ENCODE measurements around the gene GPR146.
"Not testable (repeated sequence)": the region's sequence is repeated elsewhere in the genome, so short reads cannot be mapped to it uniquely, and the experiment has no call there.

GPR146 gene

DNA sequence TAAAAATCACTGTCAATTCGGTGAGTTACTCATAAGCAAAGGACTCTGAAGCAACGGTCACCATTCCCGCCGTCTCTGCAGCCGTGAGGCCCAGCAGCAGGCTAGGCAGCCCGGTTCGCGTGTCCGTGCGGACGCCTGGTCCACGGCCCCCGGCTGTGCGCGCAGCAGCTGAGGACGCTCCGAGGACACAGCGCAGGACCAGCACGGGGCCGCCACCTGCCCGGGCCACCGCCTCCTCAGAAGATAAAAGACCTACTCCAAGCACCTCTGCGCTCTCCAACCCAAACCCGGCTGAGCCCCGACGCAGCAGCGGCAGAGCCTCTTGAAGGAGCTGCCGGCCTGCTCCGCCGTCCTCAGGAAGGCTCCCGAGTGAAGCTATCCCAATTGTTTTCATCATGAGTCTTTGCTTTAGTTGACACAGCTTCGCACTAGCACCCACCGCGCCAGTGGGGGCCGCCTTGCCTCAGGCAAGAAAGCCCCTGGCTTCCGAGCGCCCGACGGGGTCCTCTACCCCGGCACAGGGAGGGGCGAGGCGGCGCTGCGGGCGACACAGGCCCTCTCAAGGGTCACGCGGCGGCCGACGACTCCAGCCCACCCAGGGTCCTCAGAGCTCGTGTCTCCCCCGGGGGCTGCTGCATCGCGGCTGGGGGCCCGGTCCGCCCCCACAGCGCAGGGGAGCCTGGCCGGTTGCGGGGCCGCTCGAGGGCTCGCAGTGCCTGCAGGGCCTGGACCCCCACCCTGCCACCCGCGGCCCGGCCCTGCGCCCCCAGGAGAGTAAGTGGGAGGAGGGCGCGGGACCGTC is 16.9 kb upstream of the GPR146 start:
- H3K9me3 ChIP-seq (ENCODE audit: control insufficient read depth, insufficient read depth, low read depth, low read length): no peaks in the 10 kb centered on the region
- no peak overlapping the region for H3K27ac ChIP-seq (ENCODE audit: low read depth, low read length)
- H3K27me3 ChIP-seq (ENCODE audit: control insufficient read depth, insufficient read depth, low read length): peaks cover 11% of the 10 kb centered on the region; the same call in 1 of the 2 replicates
- peak overlapping the region; percentile 4 for H3K9ac ChIP-seq (ENCODE audit: low read length)
- peaks cover 12% of the 10 kb centered on the region for H3K4me1 ChIP-seq (ENCODE audit: control insufficient read depth, insufficient read depth, low read length)
- H3K4me3 ChIP-seq (ENCODE audit: low read depth, low read length): peak overlapping the region; percentile 48
- H3K36me3 ChIP-seq (ENCODE audit: control insufficient read depth, insufficient read depth, low read length): peaks cover 11% of the 10 kb centered on the region; the same call in 1 of the 2 replicates

DNA sequence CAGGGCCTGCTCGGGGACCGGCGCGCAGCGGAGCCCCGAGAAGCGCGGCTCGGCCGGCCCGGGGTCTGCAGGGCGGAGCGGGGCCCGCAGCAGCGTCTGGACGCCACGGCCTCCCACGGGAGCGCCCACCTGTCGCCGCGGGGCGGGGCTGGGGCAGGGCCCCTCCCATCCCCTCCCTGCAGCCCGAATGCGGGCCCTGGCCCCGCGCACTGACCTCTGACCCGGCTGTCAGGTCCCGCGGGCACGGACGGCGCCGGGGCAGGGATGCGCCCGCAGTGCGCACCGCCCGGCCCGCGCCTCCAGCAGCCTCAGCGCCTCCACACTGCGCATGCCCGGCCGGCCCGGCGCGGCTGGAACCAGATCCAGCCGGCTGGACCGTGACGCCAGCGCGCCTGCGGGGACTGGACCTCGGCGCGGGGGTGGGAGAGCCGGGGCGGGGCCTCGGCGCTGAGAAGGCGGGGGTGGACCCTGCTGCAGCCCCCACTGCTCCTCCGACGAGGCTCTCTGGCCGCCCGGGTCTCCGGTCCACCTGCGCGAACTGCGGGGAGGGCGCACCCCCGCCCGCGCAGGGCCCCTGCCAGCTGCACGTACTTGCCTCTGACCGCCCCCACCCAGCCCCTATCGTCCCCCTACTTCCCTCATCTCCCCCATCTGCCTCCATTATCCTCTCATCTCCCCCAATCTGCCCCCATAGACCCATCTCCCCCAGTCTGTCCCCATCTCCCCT is 16.1 kb upstream of the GPR146 start:
- Histone ChIP-seq H3K4me1 (ENCODE audit: control insufficient read depth, insufficient read depth, low read length) (peaks cover 12% of the 10 kb centered on the region), H3K9me3 (ENCODE audit: control insufficient read depth, insufficient read depth, low read depth, low read length) (no peaks in the 10 kb centered on the region), H3K4me3 (ENCODE audit: low read depth, low read length) (peak overlapping the region; percentile 48), H3K27ac (ENCODE audit: low read depth, low read length) (no peak overlapping the region), H3K36me3 (ENCODE audit: control insufficient read depth, insufficient read depth, low read length) (peaks cover 11% of the 10 kb centered on the region; the same call in 1 of the 2 replicates), H3K27me3 (ENCODE audit: control insufficient read depth, insufficient read depth, low read length) (peaks cover 11% of the 10 kb centered on the region; the same call in 1 of the 2 replicates), H3K9ac (ENCODE audit: low read length) (peak overlapping the region; percentile 4)

DNA sequence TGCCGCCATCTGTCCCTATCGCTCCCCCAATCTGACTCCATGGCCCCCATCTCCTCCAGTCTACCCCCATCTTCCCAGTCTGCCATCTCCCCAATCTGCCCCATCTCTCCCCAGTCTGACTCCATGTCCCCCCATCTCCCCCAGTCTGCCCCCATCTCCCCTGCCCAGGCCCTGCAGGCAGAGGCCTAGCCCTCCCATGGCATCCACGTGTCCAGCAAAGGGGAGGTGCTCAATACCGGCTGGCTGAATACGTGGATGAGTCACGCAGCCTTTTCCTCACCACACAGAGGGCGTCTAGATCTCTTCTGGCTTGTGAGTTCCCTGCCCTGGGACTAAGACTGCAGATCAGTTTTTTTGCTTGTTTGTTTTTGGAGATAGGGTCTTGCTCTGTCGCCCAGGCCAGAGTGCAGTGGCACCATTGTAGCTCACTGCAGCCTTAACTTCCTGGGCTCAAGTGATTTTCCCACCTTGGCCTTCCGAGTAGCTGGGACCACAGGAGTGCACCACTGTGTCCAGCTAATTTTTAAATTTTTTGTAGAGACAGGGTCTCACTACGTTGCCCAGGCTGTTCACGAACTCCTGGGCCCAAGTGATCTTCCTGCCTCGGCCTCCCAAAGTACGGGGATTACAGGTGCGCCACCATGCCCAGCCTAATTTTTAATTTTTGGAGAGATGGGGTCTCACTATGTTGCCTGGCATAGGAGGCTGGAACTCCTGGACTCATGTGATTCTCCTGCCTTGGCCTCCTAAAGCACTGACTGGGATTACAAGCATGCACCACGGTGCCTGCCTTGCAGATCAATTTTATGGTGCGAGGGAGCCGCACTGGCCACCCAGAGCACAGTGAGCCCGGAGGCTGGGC is 15.3 kb upstream of the GPR146 start:
- Histone ChIP-seq H3K4me3 (ENCODE audit: low read depth, low read length) (peak overlapping the region; percentile 48), H3K36me3 (ENCODE audit: control insufficient read depth, insufficient read depth, low read length) (peaks cover 11% of the 10 kb centered on the region; the same call in 1 of the 2 replicates), H3K27ac (ENCODE audit: low read depth, low read length) (no peak overlapping the region), H3K4me1 (ENCODE audit: control insufficient read depth, insufficient read depth, low read length) (peaks cover 12% of the 10 kb centered on the region), H3K9ac (ENCODE audit: low read length) (no peak overlapping the region), H3K9me3 (ENCODE audit: control insufficient read depth, insufficient read depth, low read depth, low read length) (no peaks in the 10 kb centered on the region), H3K27me3 (ENCODE audit: control insufficient read depth, insufficient read depth, low read length) (peaks cover 11% of the 10 kb centered on the region; the same call in 1 of the 2 replicates)

DNA sequence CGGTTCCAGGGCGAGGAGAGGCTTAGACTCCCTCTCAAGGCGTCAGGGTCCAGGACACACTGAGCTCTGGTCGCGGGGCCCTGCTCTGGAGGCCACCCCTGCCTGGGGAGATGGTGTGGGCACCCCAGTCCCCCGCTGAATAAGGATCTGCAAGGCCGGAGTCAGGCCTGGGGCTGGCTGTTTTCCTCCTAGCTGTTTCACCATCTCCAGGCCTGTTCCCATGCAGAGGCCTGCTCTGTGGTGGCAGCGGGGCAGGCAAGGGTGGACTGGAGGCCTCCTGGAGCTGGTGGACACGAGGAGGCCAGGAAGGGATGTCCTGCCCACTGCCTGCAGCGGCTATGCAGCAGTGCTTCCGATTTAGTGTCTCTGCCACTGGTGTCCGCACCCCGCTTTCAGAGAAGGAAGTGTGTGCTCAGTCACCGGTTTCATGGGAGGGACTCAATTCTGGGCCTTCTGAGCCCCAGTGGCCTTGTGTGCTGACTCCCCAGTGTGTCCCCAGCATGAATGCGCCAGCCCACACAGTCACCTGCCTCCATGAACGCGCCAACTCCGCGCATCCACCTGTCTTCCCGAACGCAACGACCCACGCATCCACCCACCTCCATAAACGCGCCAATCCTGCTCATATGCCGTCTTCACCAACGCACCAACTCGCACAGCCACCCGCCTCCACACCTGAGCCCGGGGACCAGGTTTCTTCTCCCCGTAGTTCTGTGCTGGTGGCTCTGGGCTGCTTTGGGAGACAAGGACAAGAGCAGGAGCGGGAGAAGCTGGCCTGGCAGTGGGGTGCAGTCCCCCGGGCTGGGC is 14.5 kb upstream of the GPR146 start:
- Histone ChIP-seq H3K4me1 (ENCODE audit: control insufficient read depth, insufficient read depth, low read length) (peaks cover 12% of the 10 kb centered on the region), H3K4me3 (ENCODE audit: low read depth, low read length) (no peak overlapping the region), H3K27me3 (ENCODE audit: control insufficient read depth, insufficient read depth, low read length) (peaks cover 11% of the 10 kb centered on the region; the same call in 1 of the 2 replicates), H3K27ac (ENCODE audit: low read depth, low read length) (no peak overlapping the region), H3K36me3 (ENCODE audit: control insufficient read depth, insufficient read depth, low read length) (peaks cover 11% of the 10 kb centered on the region; the same call in 1 of the 2 replicates), H3K9ac (ENCODE audit: low read length) (no peak overlapping the region), H3K9me3 (ENCODE audit: control insufficient read depth, insufficient read depth, low read depth, low read length) (0 out of 2 replicates have a peak, but pooled peaks cover under 1% of the 10 kb centered on the region)

DNA sequence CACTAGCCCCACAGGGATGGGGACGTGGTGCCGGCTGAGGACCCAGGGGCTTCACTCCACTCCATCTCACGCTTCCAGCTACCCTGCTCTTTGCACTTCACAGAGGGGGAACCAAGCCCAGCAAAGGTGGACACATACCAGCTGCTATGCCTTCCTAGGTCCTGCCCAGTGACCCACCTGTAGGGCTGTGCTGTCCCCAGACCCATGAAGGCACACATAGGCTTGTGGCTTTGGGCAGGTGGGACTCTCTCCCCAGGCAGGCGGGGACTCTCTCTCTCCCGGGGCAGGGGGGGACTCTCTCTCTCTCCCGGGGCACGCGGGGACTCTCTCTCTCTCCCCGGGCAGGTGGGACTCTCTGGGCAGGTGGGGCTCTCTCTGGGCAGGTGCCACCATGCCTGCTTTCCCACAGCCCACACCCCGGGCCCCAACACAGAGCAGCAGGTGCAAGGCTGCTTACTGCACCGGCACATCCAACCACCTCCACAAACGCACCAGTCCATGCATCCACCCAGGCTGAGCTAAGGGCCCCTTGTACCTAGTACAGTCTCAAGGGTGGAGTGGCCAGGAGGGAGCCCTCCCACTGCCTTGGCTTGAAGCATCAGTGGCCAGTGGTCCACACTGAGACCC is 13.8 kb upstream of the GPR146 start:
- no peak overlapping the region for H3K27ac ChIP-seq (ENCODE audit: low read depth, low read length)
- no peak overlapping the region for H3K9ac ChIP-seq (ENCODE audit: low read length)
- H3K9me3 ChIP-seq (ENCODE audit: control insufficient read depth, insufficient read depth, low read depth, low read length): peaks cover 8% of the 10 kb centered on the region; the same call in 1 of the 2 replicates
- H3K4me1 ChIP-seq (ENCODE audit: control insufficient read depth, insufficient read depth, low read length): peaks cover 12% of the 10 kb centered on the region
- H3K36me3 ChIP-seq (ENCODE audit: control insufficient read depth, insufficient read depth, low read length): peaks cover 11% of the 10 kb centered on the region; the same call in 1 of the 2 replicates
- H3K4me3 ChIP-seq (ENCODE audit: low read depth, low read length): no peak overlapping the region
- peaks cover 11% of the 10 kb centered on the region; the same call in 1 of the 2 replicates for H3K27me3 ChIP-seq (ENCODE audit: control insufficient read depth, insufficient read depth, low read length)

DNA sequence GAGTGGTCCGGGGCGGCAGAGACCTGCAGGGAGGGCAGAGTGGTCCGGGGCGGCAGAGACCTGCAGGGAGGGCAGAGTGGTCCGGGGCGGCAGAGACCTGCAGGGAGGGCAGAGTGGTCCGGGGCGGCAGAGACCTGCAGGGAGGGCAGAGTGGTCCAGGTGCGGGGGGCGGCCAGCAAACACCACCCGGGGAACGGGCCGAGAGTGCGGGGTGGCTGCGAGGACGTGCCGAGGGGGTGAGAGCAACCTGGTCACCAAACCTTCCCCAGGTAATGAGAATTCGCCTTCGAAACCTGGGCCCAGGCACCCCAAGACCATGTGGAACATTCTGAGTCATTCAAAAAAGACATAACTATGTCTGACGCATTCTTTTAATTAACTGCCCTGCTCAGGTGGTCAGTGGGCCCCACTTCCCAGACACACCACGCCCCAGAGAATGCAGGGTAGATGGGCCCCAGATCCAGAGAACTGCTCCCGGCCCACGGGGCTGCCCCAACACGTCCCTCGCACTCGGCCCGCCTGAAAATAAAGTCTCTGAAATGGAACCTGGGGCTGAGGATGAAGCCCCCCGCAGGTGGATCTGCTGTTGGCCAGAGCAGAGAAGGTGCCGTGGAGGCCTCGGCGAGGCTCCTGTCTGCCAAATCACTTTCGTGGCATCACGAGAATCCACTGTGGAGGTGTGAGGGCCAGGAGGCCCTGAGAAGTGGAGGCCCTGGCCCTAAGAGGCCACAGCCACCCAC is 12.5 kb upstream of the GPR146 start:
- no peak overlapping the region for H3K4me3 ChIP-seq (ENCODE audit: low read depth, low read length)
- H3K36me3 ChIP-seq (ENCODE audit: control insufficient read depth, insufficient read depth, low read length): peaks cover 8% of the 10 kb centered on the region; the same call in 1 of the 2 replicates
- peaks cover 12% of the 10 kb centered on the region for H3K4me1 ChIP-seq (ENCODE audit: control insufficient read depth, insufficient read depth, low read length)
- H3K27me3 ChIP-seq (ENCODE audit: control insufficient read depth, insufficient read depth, low read length): peaks cover 8% of the 10 kb centered on the region; the same call in 1 of the 2 replicates
- no peak overlapping the region for H3K9ac ChIP-seq (ENCODE audit: low read length)
- H3K27ac ChIP-seq (ENCODE audit: low read depth, low read length): no peak overlapping the region
- H3K9me3 ChIP-seq (ENCODE audit: control insufficient read depth, insufficient read depth, low read depth, low read length): peaks cover 16% of the 10 kb centered on the region

DNA sequence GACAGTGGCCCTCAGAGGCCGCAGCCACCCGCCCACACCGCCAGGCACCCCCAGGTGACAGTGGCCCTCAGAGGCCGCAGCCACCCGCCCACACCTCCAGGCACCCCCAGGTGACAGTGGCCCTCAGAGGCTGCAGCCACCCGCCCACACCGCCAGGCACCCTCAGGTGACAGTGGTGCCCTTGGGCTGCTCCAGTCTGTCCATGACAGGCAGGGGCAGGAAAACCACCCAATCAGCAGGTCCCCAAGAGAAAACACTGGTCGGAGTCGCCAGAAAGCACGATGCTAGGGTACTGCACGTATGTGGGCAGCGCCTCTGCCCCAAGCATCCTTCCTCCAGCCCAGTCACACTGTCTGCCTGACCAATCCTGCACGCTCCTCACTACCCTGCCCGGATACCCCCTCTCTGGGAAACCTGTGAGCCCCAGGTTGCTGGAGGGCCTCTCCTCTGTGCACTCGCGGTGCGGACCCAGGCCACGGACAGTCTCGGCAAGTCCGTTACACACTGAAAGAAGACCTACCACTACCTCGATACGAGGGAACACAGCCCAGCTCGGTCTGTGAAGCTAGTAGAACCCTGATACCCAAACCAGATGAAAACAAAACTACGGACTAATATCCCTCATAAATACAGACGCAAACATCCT is 11.7 kb upstream of the GPR146 start:
- Histone ChIP-seq H3K4me3 (ENCODE audit: low read depth, low read length) (no peak overlapping the region), H3K36me3 (ENCODE audit: control insufficient read depth, insufficient read depth, low read length) (peaks cover 8% of the 10 kb centered on the region; the same call in 1 of the 2 replicates), H3K4me1 (ENCODE audit: control insufficient read depth, insufficient read depth, low read length) (peaks cover 7% of the 10 kb centered on the region), H3K9ac (ENCODE audit: low read length) (no peak overlapping the region), H3K27me3 (ENCODE audit: control insufficient read depth, insufficient read depth, low read length) (peaks cover under 1% of the 10 kb centered on the region; the same call in 1 of the 2 replicates), H3K27ac (ENCODE audit: low read depth, low read length) (no peak overlapping the region), H3K9me3 (ENCODE audit: control insufficient read depth, insufficient read depth, low read depth, low read length) (peaks cover 16% of the 10 kb centered on the region)

DNA sequence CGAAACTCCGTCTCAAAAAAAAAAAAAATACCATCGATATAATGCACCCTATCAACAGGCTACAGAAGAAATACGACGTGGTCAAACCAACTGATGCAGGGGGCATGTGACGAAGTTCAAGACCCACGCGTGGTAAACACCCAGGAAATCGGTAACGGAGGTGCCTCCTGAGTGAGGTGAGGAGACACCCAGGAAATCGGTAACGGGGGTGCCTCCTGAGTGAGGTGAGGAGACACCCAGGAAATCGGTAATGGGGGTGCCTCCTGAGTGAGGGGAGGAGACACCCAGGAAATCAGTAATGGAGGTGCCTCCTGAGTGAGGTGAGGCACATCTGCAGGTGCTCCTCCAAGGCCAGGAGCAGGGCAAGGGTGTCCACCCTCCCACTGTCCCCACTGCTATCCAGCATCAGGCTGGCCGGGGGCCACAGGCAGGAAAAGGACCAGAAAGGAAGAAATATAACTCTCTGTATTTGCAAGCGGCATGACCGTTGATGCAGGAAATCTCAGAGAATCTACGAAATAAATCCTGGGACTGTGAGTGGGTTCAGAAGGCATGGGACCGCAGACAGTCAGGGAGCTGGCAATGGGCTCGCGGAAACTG is 10.7 kb upstream of the GPR146 start:
- no peaks in the 10 kb centered on the region for H3K27me3 ChIP-seq (ENCODE audit: control insufficient read depth, insufficient read depth, low read length)
- H3K27ac ChIP-seq (ENCODE audit: low read depth, low read length): no peak overlapping the region
- peaks cover 8% of the 10 kb centered on the region; the same call in 1 of the 2 replicates for H3K36me3 ChIP-seq (ENCODE audit: control insufficient read depth, insufficient read depth, low read length)
- peaks cover 6% of the 10 kb centered on the region for H3K4me1 ChIP-seq (ENCODE audit: control insufficient read depth, insufficient read depth, low read length)
- no peak overlapping the region for H3K4me3 ChIP-seq (ENCODE audit: low read depth, low read length)
- no peak overlapping the region for H3K9ac ChIP-seq (ENCODE audit: low read length)
- peaks cover 16% of the 10 kb centered on the region for H3K9me3 ChIP-seq (ENCODE audit: control insufficient read depth, insufficient read depth, low read depth, low read length)

DNA sequence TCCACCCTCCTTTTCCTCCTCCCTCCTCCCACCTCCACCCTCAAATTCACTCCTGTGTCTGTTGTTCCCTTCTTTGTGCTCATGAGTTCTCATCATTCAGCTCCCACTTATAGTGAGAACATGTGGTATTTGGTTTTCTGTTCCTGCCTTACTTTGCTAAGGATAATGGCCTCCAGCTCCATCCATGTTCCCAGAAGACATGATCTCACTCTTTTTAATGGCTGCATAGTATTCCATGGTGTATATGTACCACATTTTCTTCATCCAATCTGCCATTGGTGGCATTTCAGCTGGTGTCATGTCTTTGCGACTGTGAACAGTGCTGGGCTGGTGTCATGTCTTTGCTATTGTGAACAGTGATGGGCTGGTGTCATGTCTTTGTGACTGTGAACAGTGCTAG is 9.6 kb upstream of the GPR146 start:
- H3K27ac ChIP-seq (ENCODE audit: low read depth, low read length); H3K9ac ChIP-seq (ENCODE audit: low read length); H3K36me3 ChIP-seq (ENCODE audit: control insufficient read depth, insufficient read depth, low read length); H3K4me1 ChIP-seq (ENCODE audit: control insufficient read depth, insufficient read depth, low read length); H3K4me3 ChIP-seq (ENCODE audit: low read depth, low read length); H3K27me3 ChIP-seq (ENCODE audit: control insufficient read depth, insufficient read depth, low read length): not testable (repeated sequence)
- peaks cover 16% of the 10 kb centered on the region for H3K9me3 ChIP-seq (ENCODE audit: control insufficient read depth, insufficient read depth, low read depth, low read length)
